Thyroid gland (tissue), 4 donors: ENCODE results near the gene NFYC. TPM values are rescaled to one million over a fixed set of nuclear protein-coding genes. Genes with fewer than 3 reads are reported as not detected.

ENCODE experiments used
- DNase-seq, 2 donors: peaks; one replicate each; pipeline ENCODE4 v3.0.0-alpha.2; 2019
- H3K27ac ChIP-seq, 3 donors: fragments of 200-600 bp; sonication (generic); 1 replicate in 2 of 3; 2 replicates in 1 of 3; pipeline ENCODE4 v1.5.1; 2016 to 2019; ENCODE audit warnings: mild to moderate bottlenecking in 1 of 3, moderate library complexity in 1 of 3
- H3K27me3 ChIP-seq: fragments of 200-600 bp; sonication (generic); one replicate; pipeline ENCODE4 v1.5.1; 2019
- H3K36me3 ChIP-seq, 2 donors: fragments of 200-600 bp; sonication (generic); one replicate each; pipeline ENCODE4 v1.5.1; 2016 to 2019
- H3K4me1 ChIP-seq, 2 donors: fragments of 200-600 bp; sonication (generic); one replicate each; pipeline ENCODE4 v1.5.1; 2017 to 2019
- H3K4me3 ChIP-seq, 3 donors: fragments of 200-600 bp; sonication (generic); replicated peaks in 1 of 3; 1 replicate in 2 of 3; 2 replicates in 1 of 3; pipeline ENCODE4 v1.5.1; 2016; ENCODE audit warnings: mild to moderate bottlenecking in 1 of 3
- H3K9me3 ChIP-seq: fragments of 200-600 bp; sonication (generic); one replicate; pipeline ENCODE4 v1.5.1; 2017
- POLR2A ChIP-seq, 2 donors: fragments of 450-650 bp; IDR thresholded peaks; one replicate each; pipeline ENCODE4 v1.6.1; 2017; ENCODE audit warnings: antibody characterized with exemption in 2 of 2, mild to moderate bottlenecking in 2 of 2, moderate library complexity in 1 of 2
- WGBS, 2 donors: methylation state at CpG; one replicate each; pipeline ENCODE4 v1.1.5; 2017; 5-methylcytosine and 5-hydroxymethylcytosine counted together
- intact Hi-C: fragments of 100-400 bp; cut with DNase I; formaldehyde crosslinking; loops from one replicate; pipeline ENCODE4 v1.15.1; 2023
- total RNA-seq, 4 donors: library from RNA; depleted of rRNA; stranded (reverse); fragments of >200 nt; gene quantifications; one replicate each; pipeline ENCODE4 v1.2.3, GENCODE V29; 2016
- TF ChIP-seq, protein P1 (sequence below), 6 experiments: fragments of 200-600 bp in 3 of 6; fragments of 450-650 bp in 3 of 6; sonication (generic) in 3 of 6; IDR thresholded peaks; one replicate each; pipeline ENCODE4 v1.5.1; 2016 to 2019; ENCODE audit warnings: antibody characterized with exemption in 6 of 6, mild to moderate bottlenecking in 2 of 6, inconsistent platforms in 1 of 6, moderate library complexity in 1 of 6

NFYC gene
- total RNA-seq, 4 donors from 2014 or later: 70.5 to 175 (median 96.7) TPM

DNA sequence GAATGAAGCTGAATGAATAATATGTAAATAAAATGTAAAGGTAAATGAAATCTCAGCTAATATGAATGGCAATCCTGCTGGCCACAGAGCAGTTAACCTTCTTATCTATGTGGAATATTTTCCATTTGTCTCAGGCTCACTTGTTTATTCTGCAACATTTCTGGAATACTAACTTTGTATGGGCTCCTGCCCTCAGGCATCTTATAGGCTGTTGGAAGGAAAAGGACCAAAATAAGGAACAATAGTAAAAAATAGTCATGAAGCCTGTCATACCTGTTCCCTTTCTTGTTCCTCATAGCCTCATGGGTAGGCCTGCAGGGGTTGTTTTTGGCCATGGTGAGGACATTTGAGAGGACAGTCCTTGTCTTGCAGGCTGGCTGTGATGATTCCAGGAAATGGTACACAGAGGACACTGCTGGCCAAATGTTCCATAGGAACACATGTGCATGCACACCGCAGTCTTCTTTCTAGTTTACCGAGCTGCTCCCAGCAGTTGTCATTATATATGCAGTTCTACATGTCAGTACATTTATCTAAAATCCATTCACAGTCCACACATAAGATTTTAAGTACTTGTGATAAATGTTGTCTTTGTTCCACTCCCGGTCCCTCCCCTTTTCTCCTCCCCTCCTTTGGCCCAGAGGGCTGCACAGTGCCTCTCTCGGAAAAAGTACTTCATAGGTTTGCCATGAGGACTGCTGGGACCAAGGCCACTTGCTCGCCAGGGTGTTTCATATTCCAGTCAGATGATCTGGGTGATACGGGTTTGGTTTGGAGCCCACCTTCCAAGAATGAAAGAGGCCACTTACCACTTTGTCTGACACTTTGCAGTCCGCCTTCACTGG is 76.9 kb downstream of the NFYC start:
- TF ChIP-seq, protein P1, sequence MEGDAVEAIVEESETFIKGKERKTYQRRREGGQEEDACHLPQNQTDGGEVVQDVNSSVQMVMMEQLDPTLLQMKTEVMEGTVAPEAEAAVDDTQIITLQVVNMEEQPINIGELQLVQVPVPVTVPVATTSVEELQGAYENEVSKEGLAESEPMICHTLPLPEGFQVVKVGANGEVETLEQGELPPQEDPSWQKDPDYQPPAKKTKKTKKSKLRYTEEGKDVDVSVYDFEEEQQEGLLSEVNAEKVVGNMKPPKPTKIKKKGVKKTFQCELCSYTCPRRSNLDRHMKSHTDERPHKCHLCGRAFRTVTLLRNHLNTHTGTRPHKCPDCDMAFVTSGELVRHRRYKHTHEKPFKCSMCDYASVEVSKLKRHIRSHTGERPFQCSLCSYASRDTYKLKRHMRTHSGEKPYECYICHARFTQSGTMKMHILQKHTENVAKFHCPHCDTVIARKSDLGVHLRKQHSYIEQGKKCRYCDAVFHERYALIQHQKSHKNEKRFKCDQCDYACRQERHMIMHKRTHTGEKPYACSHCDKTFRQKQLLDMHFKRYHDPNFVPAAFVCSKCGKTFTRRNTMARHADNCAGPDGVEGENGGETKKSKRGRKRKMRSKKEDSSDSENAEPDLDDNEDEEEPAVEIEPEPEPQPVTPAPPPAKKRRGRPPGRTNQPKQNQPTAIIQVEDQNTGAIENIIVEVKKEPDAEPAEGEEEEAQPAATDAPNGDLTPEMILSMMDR (IDR thresholded peaks at IDR 0.05): no peak
- no peak for TF ChIP-seq POLR2A (IDR thresholded peaks at IDR 0.05)
- no peak overlapping the region for H3K27ac ChIP-seq
- H3K36me3 ChIP-seq: peaks cover 39 to 84% of the 10 kb centered on the region in 2 donors
- no peaks in the 10 kb centered on the region for H3K27me3 ChIP-seq
- no peak overlapping the region for H3K4me3 ChIP-seq
- no peaks in the 10 kb centered on the region for H3K4me1 ChIP-seq
- WGBS, 2 donors: 89 to 90% methylated on average over 7 of the region's 7 CpGs
- intact Hi-C loops: no loop called here
- DNase-seq: no peak
- no peaks in the 10 kb centered on the region for H3K9me3 ChIP-seq

DNA sequence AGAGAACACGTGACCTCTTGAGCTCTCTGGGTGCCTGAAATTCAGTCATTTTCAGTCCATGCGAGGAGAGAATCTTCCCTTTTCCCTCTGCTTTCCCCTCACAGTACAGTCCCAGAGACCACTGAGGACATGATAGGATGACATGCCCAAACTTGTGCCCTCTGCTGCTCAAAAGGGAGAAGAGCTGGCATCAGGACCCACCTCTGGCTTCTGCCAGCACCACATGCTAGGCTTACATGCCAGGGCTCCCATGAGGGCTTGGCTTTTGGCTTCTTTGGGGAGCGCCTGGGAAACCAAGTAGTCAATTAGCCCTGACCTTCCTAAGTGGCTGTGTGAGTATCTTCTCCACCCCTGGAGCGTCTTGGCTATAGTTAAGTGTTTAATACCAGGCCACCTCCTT is 78.3 kb downstream of the NFYC start:
- DNase-seq: no peak
- no peaks in the 10 kb centered on the region for H3K27me3 ChIP-seq
- no peaks in the 10 kb centered on the region for H3K4me1 ChIP-seq
- peaks cover 30 to 69% of the 10 kb centered on the region in 2 donors for H3K36me3 ChIP-seq
- TF ChIP-seq POLR2A (IDR thresholded peaks at IDR 0.05): no peak
- TF ChIP-seq, protein P1 (IDR thresholded peaks at IDR 0.05): no peak
- no peak overlapping the region for H3K27ac ChIP-seq
- no peaks in the 10 kb centered on the region for H3K9me3 ChIP-seq
- H3K4me3 ChIP-seq: no peak overlapping the region
- WGBS, 2 donors: 86% methylated on average over 4 of the region's 4 CpGs
- intact Hi-C loops: loop anchor here (10.0 kb wide), 1 partner anchor 85 kb away; no protein-coding TSS in a partner anchor

GRCh38 chr1:40770296-40771070 is 79.0 kb downstream of the NFYC start:
- Histone ChIP-seq H3K4me1 (no peaks in the 10 kb centered on the region), H3K27ac (no peak overlapping the region), H3K27me3 (no peaks in the 10 kb centered on the region), H3K36me3 (peaks cover 24 to 66% of the 10 kb centered on the region in 2 donors), H3K4me3 (no peak overlapping the region), H3K9me3 (no peaks in the 10 kb centered on the region)
- no peak for DNase-seq
- 85 to 87% methylated on average over 18 of the region's 18 CpGs for WGBS, 2 donors
- TF ChIP-seq, protein P1 (IDR thresholded peaks at IDR 0.05): no peak
- no peak for TF ChIP-seq POLR2A (IDR thresholded peaks at IDR 0.05)
- intact Hi-C loops: loop anchor here (10.0 kb wide), 1 partner anchor 84 kb away; no protein-coding TSS in a partner anchor

GRCh38 chr1:40772146-40772955 is 80.8 kb downstream of the NFYC start:
- Histone ChIP-seq H3K27me3 (no peaks in the 10 kb centered on the region), H3K9me3 (no peaks in the 10 kb centered on the region), H3K27ac (no peak overlapping the region), H3K4me3 (no peak overlapping the region), H3K36me3 (peaks cover 9 to 48% of the 10 kb centered on the region in 2 donors), H3K4me1 (no peaks in the 10 kb centered on the region)
- intact Hi-C loops: loop anchor here (10.0 kb wide), 1 partner anchor 82 kb away; no protein-coding TSS in a partner anchor
- no peak for TF ChIP-seq POLR2A (IDR thresholded peaks at IDR 0.05)
- TF ChIP-seq, protein P1 (IDR thresholded peaks at IDR 0.05): no peak
- no peak for DNase-seq
- 93 to 95% methylated on average over 2 of the region's 2 CpGs for WGBS, 2 donors
